Measurements from ENCODE around the gene GPX3.

GPX3 gene

GRCh38 chr5:151051066-151051930 is 30.9 kb downstream of the GPX3 start:
- Histone ChIP-seq H3K9ac (ENCODE audit: low read length) (peak overlapping the region; percentile 29), H3K9me3 (ENCODE audit: control insufficient read depth, low read length) (no peaks in the 10 kb centered on the region), H3K36me3 (ENCODE audit: control insufficient read depth, insufficient read depth, low read length, severe bottlenecking) (peaks cover 79% of the 10 kb centered on the region), H3K4me3 (ENCODE audit: low read length) (no peak overlapping the region), H3K4me1 (ENCODE audit: control insufficient read depth, insufficient read depth, low read length) (peaks cover 27% of the 10 kb centered on the region), H3K27me3 (replicated peaks; ENCODE audit: control insufficient read depth, insufficient read depth, low read length) (no peaks in the 10 kb centered on the region)
- DNase-seq (ENCODE audit: low read depth) = peak; percentile 86

- Histone ChIP-seq H3K27me3 (replicated peaks; ENCODE audit: control insufficient read depth, insufficient read depth, low read length) (no peaks in the 10 kb centered on the region), H3K36me3 (ENCODE audit: control insufficient read depth, insufficient read depth, low read length, severe bottlenecking) (peaks cover 79% of the 10 kb centered on the region), H3K9me3 (ENCODE audit: control insufficient read depth, low read length) (no peaks in the 10 kb centered on the region), H3K4me3 (ENCODE audit: low read length) (no peak overlapping the region), H3K9ac (ENCODE audit: low read length) (peak overlapping the region; percentile 28), H3K4me1 (ENCODE audit: control insufficient read depth, insufficient read depth, low read length) (peaks cover 27% of the 10 kb centered on the region)
- no peak for DNase-seq (ENCODE audit: low read depth)
Measured at GRCh38 chr5:151051931-151052608, 31.7 kb downstream of the GPX3 start.

- Histone ChIP-seq H3K27me3 (replicated peaks; ENCODE audit: control insufficient read depth, insufficient read depth, low read length) (no peaks in the 10 kb centered on the region), H3K4me3 (ENCODE audit: low read length) (no peak overlapping the region), H3K36me3 (ENCODE audit: control insufficient read depth, insufficient read depth, low read length, severe bottlenecking) (peaks cover 79% of the 10 kb centered on the region), H3K4me1 (ENCODE audit: control insufficient read depth, insufficient read depth, low read length) (peaks cover 27% of the 10 kb centered on the region), H3K9me3 (ENCODE audit: control insufficient read depth, low read length) (no peaks in the 10 kb centered on the region), H3K9ac (ENCODE audit: low read length) (no peak overlapping the region)
- no peak for DNase-seq (ENCODE audit: low read depth)
Measured at GRCh38 chr5:151052836-151053235, 32.4 kb downstream of the GPX3 start.

GRCh38 chr5:151053796-151054462 is 33.5 kb downstream of the GPX3 start:
- H3K36me3 ChIP-seq (ENCODE audit: control insufficient read depth, insufficient read depth, low read length, severe bottlenecking) = peaks cover 79% of the 10 kb centered on the region
- peaks cover 22% of the 10 kb centered on the region for H3K4me1 ChIP-seq (ENCODE audit: control insufficient read depth, insufficient read depth, low read length)
- no peaks in the 10 kb centered on the region for H3K27me3 ChIP-seq (replicated peaks; ENCODE audit: control insufficient read depth, insufficient read depth, low read length)
- no peaks in the 10 kb centered on the region for H3K9me3 ChIP-seq (ENCODE audit: control insufficient read depth, low read length)
- no peak overlapping the region for H3K4me3 ChIP-seq (ENCODE audit: low read length)
- DNase-seq (ENCODE audit: low read depth) = no peak
- H3K9ac ChIP-seq (ENCODE audit: low read length) = no peak overlapping the region

GRCh38 chr5:151054709-151055108 is 34.3 kb downstream of the GPX3 start:
- Histone ChIP-seq H3K4me1 (ENCODE audit: control insufficient read depth, insufficient read depth, low read length) (peaks cover 20% of the 10 kb centered on the region), H3K27me3 (replicated peaks; ENCODE audit: control insufficient read depth, insufficient read depth, low read length) (no peaks in the 10 kb centered on the region), H3K36me3 (ENCODE audit: control insufficient read depth, insufficient read depth, low read length, severe bottlenecking) (peaks cover 81% of the 10 kb centered on the region), H3K4me3 (ENCODE audit: low read length) (no peak overlapping the region), H3K9me3 (ENCODE audit: control insufficient read depth, low read length) (no peaks in the 10 kb centered on the region), H3K9ac (ENCODE audit: low read length) (no peak overlapping the region)
- DNase-seq (ENCODE audit: low read depth) = no peak

- Histone ChIP-seq H3K36me3 (ENCODE audit: control insufficient read depth, insufficient read depth, low read length, severe bottlenecking) (peaks cover 81% of the 10 kb centered on the region), H3K4me3 (ENCODE audit: low read length) (no peak overlapping the region), H3K9me3 (ENCODE audit: control insufficient read depth, low read length) (no peaks in the 10 kb centered on the region), H3K9ac (ENCODE audit: low read length) (no peak overlapping the region), H3K27me3 (replicated peaks; ENCODE audit: control insufficient read depth, insufficient read depth, low read length) (no peaks in the 10 kb centered on the region), H3K4me1 (ENCODE audit: control insufficient read depth, insufficient read depth, low read length) (peaks cover 20% of the 10 kb centered on the region)
- DNase-seq (ENCODE audit: low read depth) = no peak
Measured at GRCh38 chr5:151055336-151055735, 34.9 kb downstream of the GPX3 start.

- H3K36me3 ChIP-seq (ENCODE audit: control insufficient read depth, insufficient read depth, low read length, severe bottlenecking) = peaks cover 83% of the 10 kb centered on the region
Measured at GRCh38 chr5:151056379-151057325, 36.3 kb downstream of the GPX3 start.

GRCh38 chr5:151058301-151058700 is 37.9 kb downstream of the GPX3 start:
- no peak overlapping the region for H3K9ac ChIP-seq (ENCODE audit: low read length)
- H3K27me3 ChIP-seq (replicated peaks; ENCODE audit: control insufficient read depth, insufficient read depth, low read length) = no peaks in the 10 kb centered on the region
- DNase-seq (ENCODE audit: low read depth) = no peak
- H3K36me3 ChIP-seq (ENCODE audit: control insufficient read depth, insufficient read depth, low read length, severe bottlenecking) = peaks cover 93% of the 10 kb centered on the region
- no peak overlapping the region for H3K4me3 ChIP-seq (ENCODE audit: low read length)
- H3K9me3 ChIP-seq (ENCODE audit: control insufficient read depth, low read length) = no peaks in the 10 kb centered on the region
- H3K4me1 ChIP-seq (ENCODE audit: control insufficient read depth, insufficient read depth, low read length) = peaks cover 40% of the 10 kb centered on the region

More at GRCh38 chr5:151056379-151057325, 36.3 kb downstream of the GPX3 start:
- H3K9me3 ChIP-seq (ENCODE audit: control insufficient read depth, low read length) = no peaks in the 10 kb centered on the region
- H3K4me3 ChIP-seq (ENCODE audit: low read length) = no peak overlapping the region
- no peak for DNase-seq (ENCODE audit: low read depth)
- H3K4me1 ChIP-seq (ENCODE audit: control insufficient read depth, insufficient read depth, low read length) = peaks cover 29% of the 10 kb centered on the region
- no peaks in the 10 kb centered on the region for H3K27me3 ChIP-seq (replicated peaks; ENCODE audit: control insufficient read depth, insufficient read depth, low read length)
- H3K9ac ChIP-seq (ENCODE audit: low read length) = no peak overlapping the region

- no peaks in the 10 kb centered on the region for H3K27me3 ChIP-seq (replicated peaks; ENCODE audit: control insufficient read depth, insufficient read depth, low read length)
- H3K4me1 ChIP-seq (ENCODE audit: control insufficient read depth, insufficient read depth, low read length) = peaks cover 47% of the 10 kb centered on the region
- no peak overlapping the region for H3K4me3 ChIP-seq (ENCODE audit: low read length)
- DNase-seq (ENCODE audit: low read depth) = no peak
- H3K9me3 ChIP-seq (ENCODE audit: control insufficient read depth, low read length) = no peaks in the 10 kb centered on the region
- H3K36me3 ChIP-seq (ENCODE audit: control insufficient read depth, insufficient read depth, low read length, severe bottlenecking) = peaks cover 86% of the 10 kb centered on the region
- H3K9ac ChIP-seq (ENCODE audit: low read length) = no peak overlapping the region
Measured at GRCh38 chr5:151058891-151059489, 38.6 kb downstream of the GPX3 start.

- H3K27me3 ChIP-seq (replicated peaks; ENCODE audit: control insufficient read depth, insufficient read depth, low read length) = no peaks in the 10 kb centered on the region
- peaks cover 70% of the 10 kb centered on the region for H3K36me3 ChIP-seq (ENCODE audit: control insufficient read depth, insufficient read depth, low read length, severe bottlenecking)
- peaks cover 56% of the 10 kb centered on the region for H3K4me1 ChIP-seq (ENCODE audit: control insufficient read depth, insufficient read depth, low read length)
- no peak for DNase-seq (ENCODE audit: low read depth)
- no peak overlapping the region for H3K4me3 ChIP-seq (ENCODE audit: low read length)
- H3K9ac ChIP-seq (ENCODE audit: low read length) = peak overlapping the region; percentile 10
- H3K9me3 ChIP-seq (ENCODE audit: control insufficient read depth, low read length) = no peaks in the 10 kb centered on the region
Measured at GRCh38 chr5:151060742-151061141, 40.4 kb downstream of the GPX3 start.
